SK-N-SH treated with all-trans-retinoic acid at 6 μM for 48 hours (cell line): ENCODE results near the gene ERCC2.
A peak's percentile ranks its signal among the peaks of the same experiment; 100 is the strongest.

ENCODE experiments used
- ATAC-seq: fragments of 200-7000 bp; cut with Tn5 transposase; 3 replicates; pipeline ENCODE4 v1.9.1; 2020; ENCODE audit warnings: mild to moderate bottlenecking, moderate library complexity
- BACH2 ChIP-seq: fragments of 250-450 bp; sonication (Bioruptor Pico); IDR thresholded peaks from 2 replicates; pipeline ENCODE4 v1.9.0; 2021; ENCODE audit warnings: mild to moderate bottlenecking, borderline replicate concordance
- ESRRG ChIP-seq: fragments of 250-450 bp; sonication (Bioruptor Pico); IDR thresholded peaks from 2 replicates; pipeline ENCODE4 v1.6.1; 2021; ENCODE audit warnings: mild to moderate bottlenecking
- GLIS3 ChIP-seq: fragments of 250-450 bp; sonication (Bioruptor Pico); IDR thresholded peaks from 2 replicates; pipeline ENCODE4 v1.5.0; 2020; ENCODE audit warnings: mild to moderate bottlenecking, moderate library complexity
- ISL1 ChIP-seq: fragments of 250-450 bp; sonication (Bioruptor Pico); IDR thresholded peaks from 2 replicates; pipeline ENCODE4 v2.1.2; 2022; ENCODE audit warnings: mild to moderate bottlenecking, moderate library complexity
- OSR1 ChIP-seq: fragments of 250-450 bp; sonication (Bioruptor Pico); IDR thresholded peaks from 2 replicates; pipeline ENCODE4 v1.8.0; 2022; ENCODE audit warnings: moderate library complexity, mild to moderate bottlenecking, inconsistent platforms
- PATZ1 ChIP-seq: fragments of 250-450 bp; sonication (Bioruptor Pico); IDR thresholded peaks from 2 replicates; pipeline ENCODE4 v1.8.0; 2020; ENCODE audit warnings: mild to moderate bottlenecking, moderate library complexity, borderline replicate concordance
- PPARA ChIP-seq: fragments of 250-450 bp; sonication (Bioruptor Pico); IDR thresholded peaks from 2 replicates; pipeline ENCODE4 v1.5.0; 2020; ENCODE audit warnings: mild to moderate bottlenecking, borderline replicate concordance
- RARB ChIP-seq: fragments of 250-450 bp; sonication (Bioruptor Pico); IDR thresholded peaks from 2 replicates; pipeline ENCODE4 v1.8.0; 2021; ENCODE audit warnings: mild to moderate bottlenecking, moderate library complexity
- SNAI2 ChIP-seq: fragments of 250-450 bp; sonication (Bioruptor Pico); IDR thresholded peaks from 2 replicates; pipeline ENCODE4 v1.5.0; 2020; ENCODE audit warnings: mild to moderate bottlenecking, moderate library complexity
- TCF4 ChIP-seq: fragments of 250-450 bp; sonication (Bioruptor Pico); IDR thresholded peaks from 2 replicates; pipeline ENCODE4 v1.8.0; 2021; ENCODE audit warnings: mild to moderate bottlenecking, moderate library complexity, borderline replicate concordance
- TOX ChIP-seq: fragments of 250-450 bp; sonication (Bioruptor Pico); IDR thresholded peaks from 2 replicates; pipeline ENCODE4 v1.8.0; 2021; ENCODE audit warnings: mild to moderate bottlenecking, moderate library complexity, borderline replicate concordance
- TSHZ2 ChIP-seq: fragments of 250-450 bp; sonication (Bioruptor Pico); IDR thresholded peaks from 2 replicates; pipeline ENCODE4 v1.5.0; 2020; ENCODE audit warnings: mild to moderate bottlenecking, moderate library complexity
- ZC3H10 ChIP-seq: fragments of 250-450 bp; sonication (Bioruptor Pico); IDR thresholded peaks from 2 replicates; pipeline ENCODE4 v1.5.1; 2021; ENCODE audit warnings: mild to moderate bottlenecking, moderate library complexity
- ZFP3 ChIP-seq: fragments of 250-450 bp; sonication (Bioruptor Pico); IDR thresholded peaks from 2 replicates; pipeline ENCODE4 v1.5.0; 2020; ENCODE audit warnings: mild to moderate bottlenecking, moderate library complexity
- ZFP30 ChIP-seq: fragments of 450-650 bp; formaldehyde crosslinking; IDR thresholded peaks from 2 replicates; pipeline ENCODE4 v1.5.0; 2022; ENCODE audit warnings: mild to moderate bottlenecking, moderate library complexity
- ZNF565 ChIP-seq: fragments of 450-650 bp; formaldehyde crosslinking; conservative IDR thresholded peaks from 2 replicates; pipeline ENCODE4 v1.5.0; 2020; ENCODE audit warnings: low read depth, mild to moderate bottlenecking, moderate library complexity
- ZNF70 ChIP-seq: fragments of 450-650 bp; formaldehyde crosslinking; IDR thresholded peaks from 2 replicates; pipeline ENCODE4 v1.5.0; 2020; ENCODE audit warnings: mild to moderate bottlenecking, moderate library complexity
- ZNF8 ChIP-seq: fragments of 450-650 bp; formaldehyde crosslinking; IDR thresholded peaks from 2 replicates; pipeline ENCODE4 v1.5.0; 2020; ENCODE audit warnings: mild to moderate bottlenecking, moderate library complexity
- TF ChIP-seq, protein P1 (sequence below): fragments of 250-450 bp; sonication (Bioruptor Pico); IDR thresholded peaks from 2 replicates; pipeline ENCODE4 v1.5.1; 2020; ENCODE audit warnings: low read depth, mild to moderate bottlenecking, moderate library complexity
- TF ChIP-seq, protein P2 (sequence below): fragments of 250-450 bp; sonication (Bioruptor Pico); IDR thresholded peaks from 2 replicates; pipeline ENCODE4 v1.8.0; 2021; ENCODE audit warnings: low read depth, mild to moderate bottlenecking, moderate library complexity, borderline replicate concordance
- TF ChIP-seq, protein P3 (sequence below): fragments of 250-450 bp; sonication (Bioruptor Pico); IDR thresholded peaks from 2 replicates; pipeline ENCODE4 v1.5.1; 2021; ENCODE audit warnings: mild to moderate bottlenecking, moderate library complexity

Gene ERCC2

DNA sequence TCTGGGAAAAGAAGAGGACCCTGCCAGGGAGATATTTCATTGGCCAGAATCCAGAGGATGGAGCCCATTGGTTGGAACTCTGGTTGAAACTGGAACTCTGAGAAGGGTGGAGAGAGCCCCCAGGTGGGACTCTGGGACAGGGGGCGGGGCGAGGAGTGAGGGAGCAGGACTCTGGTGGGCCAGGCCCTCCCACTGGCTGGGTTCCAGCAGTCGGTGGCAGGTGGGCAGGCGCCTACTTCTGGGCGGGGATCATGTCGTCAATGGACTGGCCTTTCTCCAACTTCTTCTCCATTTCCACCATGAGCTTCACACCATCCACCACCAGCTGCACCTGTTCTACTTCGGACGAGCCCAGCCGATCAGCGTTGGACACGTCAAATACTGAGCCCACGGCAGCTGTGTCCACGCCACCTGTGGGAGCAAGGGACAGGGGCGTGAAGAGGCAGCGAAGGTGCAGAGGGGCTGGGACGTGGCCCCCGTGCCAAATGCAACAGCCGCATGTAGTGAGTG lies 63.8 kb downstream of the ERCC2 start:
- ATAC-seq = peak; percentile 12; the same call in 2 of the 3 replicates
- no peak for TF ChIP-seq ISL1
- no peak for TF ChIP-seq ZNF8 (CRISPR knock-in tag)
- TF ChIP-seq ESRRG (CRISPR knock-in tag) = no peak
- TF ChIP-seq ZFP30 (CRISPR knock-in tag) = no peak
- no peak for TF ChIP-seq ZNF565

DNA sequence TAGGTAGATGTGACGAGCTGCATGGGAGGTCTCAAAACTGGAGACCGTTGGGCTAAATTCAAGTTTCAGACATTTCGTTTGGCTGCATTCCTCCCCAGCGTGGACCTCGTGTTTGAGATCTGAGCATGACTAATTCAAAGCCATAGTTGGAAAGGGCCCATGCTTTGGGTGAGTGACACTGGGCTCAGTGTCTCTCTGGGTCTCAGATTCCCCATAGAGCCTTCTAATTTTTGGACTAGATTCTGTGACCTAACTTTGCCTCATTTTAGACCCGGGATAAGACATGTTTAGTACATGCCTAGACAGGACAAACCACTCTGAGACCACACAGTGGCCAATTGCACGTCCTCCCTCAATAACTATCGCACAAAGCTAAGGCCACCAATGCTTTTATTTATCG lies 64.3 kb downstream of the ERCC2 start:
- peak; percentile 10; the same call in 2 of the 3 replicates for ATAC-seq
- TF ChIP-seq, protein P1, sequence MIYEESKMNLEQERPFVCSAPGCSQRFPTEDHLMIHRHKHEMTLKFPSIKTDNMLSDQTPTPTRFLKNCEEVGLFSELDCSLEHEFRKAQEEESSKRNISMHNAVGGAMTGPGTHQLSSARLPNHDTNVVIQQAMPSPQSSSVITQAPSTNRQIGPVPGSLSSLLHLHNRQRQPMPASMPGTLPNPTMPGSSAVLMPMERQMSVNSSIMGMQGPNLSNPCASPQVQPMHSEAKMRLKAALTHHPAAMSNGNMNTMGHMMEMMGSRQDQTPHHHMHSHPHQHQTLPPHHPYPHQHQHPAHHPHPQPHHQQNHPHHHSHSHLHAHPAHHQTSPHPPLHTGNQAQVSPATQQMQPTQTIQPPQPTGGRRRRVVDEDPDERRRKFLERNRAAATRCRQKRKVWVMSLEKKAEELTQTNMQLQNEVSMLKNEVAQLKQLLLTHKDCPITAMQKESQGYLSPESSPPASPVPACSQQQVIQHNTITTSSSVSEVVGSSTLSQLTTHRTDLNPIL (CRISPR knock-in tag) = no peak
- no peak for TF ChIP-seq TCF4 (CRISPR knock-in tag)
- no peak for TF ChIP-seq ZNF70 (CRISPR knock-in tag)
- no peak for TF ChIP-seq BACH2 (CRISPR knock-in tag)
- no peak for TF ChIP-seq PATZ1 (CRISPR knock-in tag)
- no peak for TF ChIP-seq ZFP3 (CRISPR knock-in tag)
- no peak for TF ChIP-seq ZC3H10 (CRISPR knock-in tag)
- no peak for TF ChIP-seq TSHZ2 (CRISPR knock-in tag)
- TF ChIP-seq, protein P2, sequence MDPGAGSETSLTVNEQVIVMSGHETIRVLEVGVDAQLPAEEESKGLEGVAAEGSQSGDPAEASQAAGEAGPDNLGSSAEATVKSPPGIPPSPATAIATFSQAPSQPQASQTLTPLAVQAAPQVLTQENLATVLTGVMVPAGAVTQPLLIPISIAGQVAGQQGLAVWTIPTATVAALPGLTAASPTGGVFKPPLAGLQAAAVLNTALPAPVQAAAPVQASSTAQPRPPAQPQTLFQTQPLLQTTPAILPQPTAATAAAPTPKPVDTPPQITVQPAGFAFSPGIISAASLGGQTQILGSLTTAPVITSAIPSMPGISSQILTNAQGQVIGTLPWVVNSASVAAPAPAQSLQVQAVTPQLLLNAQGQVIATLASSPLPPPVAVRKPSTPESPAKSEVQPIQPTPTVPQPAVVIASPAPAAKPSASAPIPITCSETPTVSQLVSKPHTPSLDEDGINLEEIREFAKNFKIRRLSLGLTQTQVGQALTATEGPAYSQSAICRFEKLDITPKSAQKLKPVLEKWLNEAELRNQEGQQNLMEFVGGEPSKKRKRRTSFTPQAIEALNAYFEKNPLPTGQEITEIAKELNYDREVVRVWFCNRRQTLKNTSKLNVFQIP = no peak
- no peak for TF ChIP-seq PPARA
- TF ChIP-seq GLIS3 (CRISPR knock-in tag) = no peak
- no peak for TF ChIP-seq ZNF565
- TF ChIP-seq ESRRG (CRISPR knock-in tag) = no peak
- no peak for TF ChIP-seq OSR1 (CRISPR knock-in tag)

GRCh38 chr19:45305421-45305820 lies 65.0 kb downstream of the ERCC2 start:
- peak; percentile 31; the same call in 2 of the 3 replicates for ATAC-seq
- TF ChIP-seq, protein P1 (CRISPR knock-in tag) = no peak
- TF ChIP-seq SNAI2 (CRISPR knock-in tag) (no peak), BACH2 (CRISPR knock-in tag) (no peak), ZC3H10 (CRISPR knock-in tag) (no peak), TOX (CRISPR knock-in tag) (no peak), ZFP30 (CRISPR knock-in tag) (no peak), RARB (no peak), ISL1 (no peak), GLIS3 (CRISPR knock-in tag) (no peak), PPARA (no peak), ZNF565 (no peak)
- TF ChIP-seq, protein P3, sequence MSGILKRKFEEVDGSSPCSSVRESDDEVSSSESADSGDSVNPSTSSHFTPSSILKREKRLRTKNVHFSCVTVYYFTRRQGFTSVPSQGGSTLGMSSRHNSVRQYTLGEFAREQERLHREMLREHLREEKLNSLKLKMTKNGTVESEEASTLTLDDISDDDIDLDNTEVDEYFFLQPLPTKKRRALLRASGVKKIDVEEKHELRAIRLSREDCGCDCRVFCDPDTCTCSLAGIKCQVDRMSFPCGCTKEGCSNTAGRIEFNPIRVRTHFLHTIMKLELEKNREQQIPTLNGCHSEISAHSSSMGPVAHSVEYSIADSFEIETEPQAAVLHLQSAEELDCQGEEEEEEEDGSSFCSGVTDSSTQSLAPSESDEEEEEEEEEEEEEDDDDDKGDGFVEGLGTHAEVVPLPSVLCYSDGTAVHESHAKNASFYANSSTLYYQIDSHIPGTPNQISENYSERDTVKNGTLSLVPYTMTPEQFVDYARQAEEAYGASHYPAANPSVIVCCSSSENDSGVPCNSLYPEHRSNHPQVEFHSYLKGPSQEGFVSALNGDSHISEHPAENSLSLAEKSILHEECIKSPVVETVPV (CRISPR knock-in tag) = no peak
